Kidney epithelial cell (primary cell): ENCODE measurements around the gene BNIP5. TPM values are rescaled to one million over a fixed set of nuclear protein-coding genes. Genes with fewer than 3 reads are reported as not detected.

Source experiments
- DNase-seq: peaks from one replicate; pipeline ENCODE4 v3.0.0-alpha.2; 2010; ENCODE audit warnings: low read depth
- H3K27me3 ChIP-seq: 2 replicates; pipeline ENCODE4 v1.6.0; 2011; ENCODE audit warnings: low read length; ENCODE audit not compliant: control insufficient read depth, insufficient read depth
- H3K36me3 ChIP-seq: 2 replicates; pipeline ENCODE4 v1.5.1; 2011; ENCODE audit warnings: low read length; ENCODE audit not compliant: control insufficient read depth, insufficient read depth
- H3K4me3 ChIP-seq: 2 replicates; pipeline ENCODE4 v1.5.1; 2011; ENCODE audit warnings: low read depth, mild to moderate bottlenecking, control low read depth, low read length
- total RNA-seq: library from RNA; depleted of rRNA; stranded (reverse); fragments of >200 nt; gene quantifications from 2 replicates; pipeline ENCODE4 v1.2.3, GENCODE V29; 2015
- TF ChIP-seq, protein P1 (sequence below): IDR thresholded peaks from 2 replicates; pipeline ENCODE4 v1.5.1; 2011; ENCODE audit warnings: mild to moderate bottlenecking, moderate library complexity, low read length, control low read depth, inconsistent platforms; ENCODE audit not compliant: insufficient read depth, poor library complexity, severe bottlenecking

The BNIP5 gene
- total RNA-seq, 1 donor from 2014 or later = not detected

DNA sequence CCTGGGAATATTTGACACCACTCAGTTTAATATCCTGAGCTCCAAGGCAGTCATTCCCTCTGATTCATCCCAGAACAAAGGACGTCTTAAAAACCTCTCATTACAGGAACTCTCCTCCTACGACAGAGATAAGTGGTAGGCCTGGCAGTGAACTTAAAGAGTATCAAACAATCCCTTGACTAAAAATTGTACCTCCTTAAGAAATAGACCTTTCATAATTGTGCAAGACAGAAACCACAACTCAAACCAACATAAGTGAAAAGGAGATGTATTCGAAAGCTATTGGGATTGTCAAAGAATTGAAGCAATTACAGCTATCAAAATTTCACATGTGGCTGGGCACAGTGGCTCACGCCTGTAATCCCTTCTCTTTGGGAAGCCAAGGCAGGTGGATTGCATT is 19.1 kb upstream of the BNIP5 start:
- Histone ChIP-seq H3K36me3 (no peaks in the 10 kb centered on the region), H3K27me3 (no peaks in the 10 kb centered on the region), H3K4me3 (no peak overlapping the region)
- no peak for DNase-seq
- TF ChIP-seq, protein P1, sequence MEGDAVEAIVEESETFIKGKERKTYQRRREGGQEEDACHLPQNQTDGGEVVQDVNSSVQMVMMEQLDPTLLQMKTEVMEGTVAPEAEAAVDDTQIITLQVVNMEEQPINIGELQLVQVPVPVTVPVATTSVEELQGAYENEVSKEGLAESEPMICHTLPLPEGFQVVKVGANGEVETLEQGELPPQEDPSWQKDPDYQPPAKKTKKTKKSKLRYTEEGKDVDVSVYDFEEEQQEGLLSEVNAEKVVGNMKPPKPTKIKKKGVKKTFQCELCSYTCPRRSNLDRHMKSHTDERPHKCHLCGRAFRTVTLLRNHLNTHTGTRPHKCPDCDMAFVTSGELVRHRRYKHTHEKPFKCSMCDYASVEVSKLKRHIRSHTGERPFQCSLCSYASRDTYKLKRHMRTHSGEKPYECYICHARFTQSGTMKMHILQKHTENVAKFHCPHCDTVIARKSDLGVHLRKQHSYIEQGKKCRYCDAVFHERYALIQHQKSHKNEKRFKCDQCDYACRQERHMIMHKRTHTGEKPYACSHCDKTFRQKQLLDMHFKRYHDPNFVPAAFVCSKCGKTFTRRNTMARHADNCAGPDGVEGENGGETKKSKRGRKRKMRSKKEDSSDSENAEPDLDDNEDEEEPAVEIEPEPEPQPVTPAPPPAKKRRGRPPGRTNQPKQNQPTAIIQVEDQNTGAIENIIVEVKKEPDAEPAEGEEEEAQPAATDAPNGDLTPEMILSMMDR = no peak

DNA sequence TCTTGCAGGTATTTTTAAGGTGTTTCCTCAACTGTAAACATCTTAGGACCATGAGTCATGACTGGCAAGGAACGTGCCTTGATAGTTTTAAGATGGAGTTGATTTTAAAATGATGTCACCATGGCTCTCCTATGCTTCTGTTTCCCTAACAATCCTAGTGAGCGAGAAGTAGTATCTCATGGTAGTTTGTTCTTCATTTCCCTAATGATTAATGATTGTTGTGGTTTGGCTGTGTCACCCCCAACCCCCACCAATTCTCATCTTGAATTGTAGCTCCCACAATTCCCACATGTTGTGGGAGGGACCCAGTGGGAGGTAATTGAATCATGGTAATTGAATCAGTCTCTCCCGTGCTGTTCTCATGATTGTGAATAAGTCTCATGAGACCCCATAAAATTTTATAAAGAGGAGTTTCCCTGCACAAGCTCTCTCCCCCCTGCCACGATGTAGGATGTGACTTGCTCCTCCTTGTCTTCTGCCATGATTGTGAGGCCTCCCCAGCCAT is 16.8 kb upstream of the BNIP5 start:
- DNase-seq = peak; percentile 52
- Histone ChIP-seq H3K4me3 (no peak overlapping the region), H3K27me3 (no peaks in the 10 kb centered on the region), H3K36me3 (no peaks in the 10 kb centered on the region)
- TF ChIP-seq, protein P1 = no peak

DNA sequence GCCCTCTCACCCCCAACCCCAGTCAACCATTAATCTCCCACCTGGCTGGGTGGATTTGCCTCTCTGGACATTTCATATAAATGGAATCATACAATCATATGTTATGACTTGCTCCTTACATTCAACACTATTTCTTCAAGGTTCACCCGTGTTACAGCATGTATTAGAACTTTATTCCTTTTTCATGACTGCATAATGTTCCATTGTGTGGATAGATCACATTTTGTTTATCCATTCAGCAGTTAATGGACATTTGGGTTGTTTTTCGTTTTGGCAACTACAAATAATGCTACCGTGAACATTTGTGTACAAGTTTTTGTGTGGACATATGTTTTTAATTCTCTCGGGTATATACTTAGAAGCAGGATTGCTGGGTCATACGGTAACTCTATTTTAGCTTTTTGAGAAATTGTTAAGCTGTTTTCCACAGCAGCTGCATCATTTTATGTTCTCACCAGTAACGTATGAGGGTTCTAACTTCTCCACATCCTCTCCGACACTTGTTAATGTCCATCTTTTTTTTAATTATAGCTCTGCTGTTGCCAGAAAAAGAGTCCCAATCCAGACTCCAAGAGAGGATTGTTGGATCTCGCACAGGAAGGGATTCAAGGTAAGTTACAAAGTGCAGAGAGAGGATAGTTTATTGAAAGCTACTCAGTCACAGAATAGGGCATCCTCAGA is 15.9 kb upstream of the BNIP5 start:
- H3K27me3 ChIP-seq = no peaks in the 10 kb centered on the region
- no peak for DNase-seq
- no peaks in the 10 kb centered on the region for H3K36me3 ChIP-seq
- TF ChIP-seq, protein P1 = no peak
- no peak overlapping the region for H3K4me3 ChIP-seq

DNA sequence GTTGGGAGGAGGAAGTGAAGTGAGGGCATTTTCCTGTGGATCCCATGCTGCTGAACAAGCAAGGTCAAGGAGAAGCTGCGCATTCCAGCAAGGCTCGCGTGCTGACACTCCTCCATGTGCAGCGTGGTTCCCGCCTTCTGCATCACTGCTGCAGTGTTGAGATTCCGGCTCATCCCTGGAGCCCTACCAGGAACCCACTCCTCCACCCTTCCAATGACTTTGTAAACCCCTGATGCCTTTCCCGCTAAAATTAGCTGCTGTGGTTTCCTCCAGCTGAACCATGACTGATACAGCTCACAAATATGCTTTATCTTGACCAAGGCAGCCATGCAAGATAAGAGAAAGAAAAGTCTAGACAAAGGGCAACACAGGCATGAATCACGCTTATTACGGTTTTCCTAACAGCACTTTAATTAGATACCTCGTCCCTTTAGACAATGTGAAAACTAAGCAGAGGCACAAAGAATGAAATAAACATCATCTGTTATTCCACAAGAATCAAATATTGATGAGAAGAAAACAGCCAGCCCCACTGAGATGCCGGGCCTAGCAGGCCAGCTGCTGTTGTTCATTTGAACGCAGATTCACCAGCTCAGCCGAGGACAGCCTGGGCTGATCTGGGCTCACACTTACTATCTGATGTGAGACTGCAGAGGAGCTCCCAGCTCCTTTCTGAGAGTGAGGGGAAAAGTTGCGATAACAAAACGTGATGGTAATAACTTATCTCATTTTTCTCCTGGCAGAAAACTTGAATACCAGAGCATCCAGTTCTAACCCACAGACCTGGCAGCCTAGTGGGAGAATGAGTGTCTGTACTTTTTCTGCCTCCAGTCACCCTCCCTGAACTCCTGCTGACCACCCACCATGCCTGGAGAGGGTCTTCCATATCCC is 14.2 kb upstream of the BNIP5 start:
- TF ChIP-seq, protein P1 = no peak
- no peaks in the 10 kb centered on the region for H3K27me3 ChIP-seq
- DNase-seq = peak; percentile 72
- no peak overlapping the region for H3K4me3 ChIP-seq
- no peaks in the 10 kb centered on the region for H3K36me3 ChIP-seq

DNA sequence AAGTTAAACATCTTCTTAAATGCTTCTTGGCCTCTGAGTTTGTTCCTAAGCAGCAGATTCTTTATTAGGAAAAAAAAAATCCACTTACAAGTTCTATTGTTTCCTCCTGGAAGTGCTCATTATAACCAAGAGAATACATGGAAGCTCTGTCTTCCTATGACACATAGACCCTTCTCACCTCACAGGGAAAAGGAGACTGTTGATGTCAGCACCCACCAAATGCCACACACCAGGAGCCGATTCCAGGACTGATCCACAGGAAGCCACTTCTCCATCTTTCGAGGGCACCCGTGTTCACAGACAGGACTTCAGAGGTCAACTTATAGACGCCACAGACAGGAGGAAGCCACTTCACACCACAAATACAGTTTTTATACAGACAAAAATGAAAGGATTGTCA is 13.4 kb upstream of the BNIP5 start:
- TF ChIP-seq, protein P1 = no peak
- H3K36me3 ChIP-seq = no peaks in the 10 kb centered on the region
- no peak for DNase-seq

More for the DNA sequence above, 13.4 kb upstream of the BNIP5 start:
- H3K4me3 ChIP-seq = no peak overlapping the region
- no peaks in the 10 kb centered on the region for H3K27me3 ChIP-seq
